IMR-90 (cell line): ENCODE data around the gene USP28. TPM values are rescaled to one million over a fixed set of nuclear protein-coding genes. Genes with fewer than 3 reads are reported as not detected.

Experiments
- ATAC-seq: fragments of 200-7000 bp; cut with Tn5 transposase; 2 replicates; pipeline ENCODE4 v1.9.1; 2020; ENCODE audit warnings: low read depth, mild to moderate bottlenecking, moderate library complexity
- BruUV-seq: library from RNA; stranded (reverse); fragments of 400-500 nt; replicated peaks from 2 replicates; lab custom pipeline; 2021; lab: Mats Ljungman, UMichigan
- CTCF ChIA-PET: fragments of 300-600 bp; formaldehyde crosslinking; extraction: SDS; loops from one replicate; lab custom pipeline; 2021; ENCODE audit warnings: antibody characterized with exemption; lab: Yijun Ruan, JAX
- POLR2A ChIA-PET: fragments of 300-600 bp; sonication (Branson Sonifier 250); formaldehyde crosslinking; loops from one replicate; lab custom pipeline; 2022; ENCODE audit warnings: antibody characterized with exemption; ENCODE audit not compliant: unreplicated experiment; lab: Charles Lee
- DNase-seq: peaks from one replicate; pipeline ENCODE4 v3.0.0; 2013
- H2AFZ ChIP-seq: replicated peaks from 2 replicates; pipeline ENCODE3; 2013; ENCODE audit warnings: low read length, mild to moderate bottlenecking; ENCODE audit not compliant: poor library complexity
- H2AK5ac ChIP-seq: 2 replicates; pipeline ENCODE4 v1.6.1; 2013; ENCODE audit warnings: low read depth, low read length, inconsistent platforms
- H2AK9ac ChIP-seq: replicated peaks from 2 replicates; pipeline ENCODE3; 2013; ENCODE audit warnings: mild to moderate bottlenecking, low read depth, low read length, moderate library complexity; ENCODE audit not compliant: poor library complexity
- H2BK120ac ChIP-seq: 2 replicates; pipeline ENCODE4 v1.6.1; 2013; ENCODE audit warnings: low read depth, low read length, inconsistent platforms
- H2BK15ac ChIP-seq: 3 replicates; pipeline ENCODE4 v1.6.1; 2013; ENCODE audit warnings: low read depth, low read length, inconsistent platforms
- H2BK20ac ChIP-seq: 2 replicates; pipeline ENCODE4 v1.6.1; 2013; ENCODE audit warnings: low read depth, mild to moderate bottlenecking, inconsistent platforms, low read length, moderate library complexity
- H2BK5ac ChIP-seq: 2 replicates; pipeline ENCODE4 v1.6.1; 2013; ENCODE audit warnings: mild to moderate bottlenecking, low read depth, low read length, inconsistent platforms; ENCODE audit not compliant: poor library complexity, severe bottlenecking
- H3K14ac ChIP-seq: replicated peaks from 2 replicates; pipeline ENCODE4 v1.6.1; 2013; ENCODE audit warnings: low read depth, low read length, inconsistent platforms
- H3K18ac ChIP-seq: 2 replicates; pipeline ENCODE4 v1.6.1; 2013; ENCODE audit warnings: low read depth, low read length, control low read depth
- H3K23ac ChIP-seq: 2 replicates; pipeline ENCODE4 v1.6.1; 2013; ENCODE audit warnings: low read depth, low read length, inconsistent platforms
- H3K27ac ChIP-seq: 2 replicates; pipeline ENCODE4 v1.5.1; 2013; ENCODE audit warnings: mild to moderate bottlenecking, control low read depth, low read length; ENCODE audit not compliant: insufficient read depth
- H3K27me3 ChIP-seq: 2 replicates; pipeline ENCODE4 v1.6.1; 2013; ENCODE audit warnings: low read length; ENCODE audit not compliant: control insufficient read depth, insufficient read depth
- H3K36me3 ChIP-seq: 2 replicates; pipeline ENCODE4 v1.6.1; 2013; ENCODE audit warnings: low read length, mixed read lengths; ENCODE audit not compliant: control insufficient read depth, insufficient read depth
- H3K4ac ChIP-seq: 2 replicates; pipeline ENCODE4 v1.6.1; 2013; ENCODE audit warnings: low read depth, low read length, inconsistent platforms
- H3K4me1 ChIP-seq: 2 replicates; pipeline ENCODE4 v1.6.1; 2013; ENCODE audit warnings: low read length, mixed read lengths; ENCODE audit not compliant: control insufficient read depth, insufficient read depth
- H3K4me2 ChIP-seq: 2 replicates; pipeline ENCODE4 v1.6.1; 2013; ENCODE audit warnings: low read depth, mild to moderate bottlenecking, control low read depth, low read length, moderate library complexity
- H3K4me3 ChIP-seq: 2 replicates; pipeline ENCODE4 v1.5.1; 2013; ENCODE audit warnings: low read depth, mild to moderate bottlenecking, control low read depth, low read length, moderate library complexity; ENCODE audit not compliant: insufficient read depth
- H3K56ac ChIP-seq: 2 replicates; pipeline ENCODE4 v1.6.1; 2013; ENCODE audit warnings: low read length, inconsistent platforms; ENCODE audit not compliant: insufficient read depth; ENCODE audit errors: extremely low read depth
- H3K79me1 ChIP-seq, 2 experiments: 2 replicates each; pipeline ENCODE4 v1.6.1; 2013; ENCODE audit warnings: low read length in 2 of 2, inconsistent platforms in 1 of 2, low read depth in 1 of 2
- H3K9ac ChIP-seq: 2 replicates; pipeline ENCODE4 v1.6.1; 2013; ENCODE audit warnings: low read depth, low read length, control low read depth
- H3K9me1 ChIP-seq: 2 replicates; pipeline ENCODE4 v1.6.1; 2013; ENCODE audit warnings: low read length, inconsistent platforms; ENCODE audit not compliant: insufficient read depth
- H3K9me3 ChIP-seq: 2 replicates; pipeline ENCODE4 v1.6.1; 2013; ENCODE audit warnings: low read length; ENCODE audit not compliant: control insufficient read depth, insufficient read depth
- H4K20me1 ChIP-seq: 2 replicates; pipeline ENCODE4 v1.6.1; 2013; ENCODE audit warnings: low read length, inconsistent platforms; ENCODE audit not compliant: insufficient read depth
- H4K5ac ChIP-seq: 2 replicates; pipeline ENCODE4 v1.6.1; 2013; ENCODE audit warnings: mild to moderate bottlenecking, low read depth, low read length, control low read depth
- H4K8ac ChIP-seq, 2 experiments: 2 replicates each; pipeline ENCODE4 v1.6.1; 2013; ENCODE audit warnings: low read depth in 2 of 2, low read length in 2 of 2, control low read depth in 1 of 2, inconsistent platforms in 1 of 2
- H4K91ac ChIP-seq: 2 replicates; pipeline ENCODE4 v1.6.1; 2013; ENCODE audit warnings: low read depth, low read length, inconsistent platforms; ENCODE audit not compliant: insufficient read depth
- BHLHE40 ChIP-seq: fragments of 150-350 bp; IDR thresholded peaks from 2 replicates; pipeline ENCODE4 v1.6.1; 2016; ENCODE audit warnings: mild to moderate bottlenecking, low read depth, low read length
- CEBPB ChIP-seq: IDR thresholded peaks from 2 replicates; pipeline ENCODE4 v1.6.1; 2012; ENCODE audit warnings: low read depth, low read length, improper control_type of control experiment
- CHD1 ChIP-seq: IDR thresholded peaks from 2 replicates; pipeline ENCODE4 v1.6.1; 2012; ENCODE audit warnings: low read depth, low read length, improper control_type of control experiment
- CTCF ChIP-seq: conservative IDR thresholded peaks from 2 replicates; pipeline ENCODE4 v1.5.1; 2012; ENCODE audit warnings: mild to moderate bottlenecking, low read depth, low read length, improper control_type of control experiment
- ELK1 ChIP-seq: fragments of 150-350 bp; IDR thresholded peaks from 2 replicates; pipeline ENCODE4 v1.6.1; 2016; ENCODE audit warnings: low read depth, mild to moderate bottlenecking, low read length, moderate library complexity, borderline replicate concordance
- FOS ChIP-seq: fragments of 150-350 bp; IDR thresholded peaks from 2 replicates; pipeline ENCODE4 v1.6.1; 2016; ENCODE audit warnings: low read depth, low read length
- MAFK ChIP-seq: IDR thresholded peaks from 2 replicates; pipeline ENCODE4 v1.6.1; 2012; ENCODE audit warnings: low read depth, low read length, improper control_type of control experiment
- MAZ ChIP-seq: IDR thresholded peaks from 2 replicates; pipeline ENCODE4 v1.6.1; 2012; ENCODE audit warnings: low read depth, mild to moderate bottlenecking, low read length, improper control_type of control experiment, moderate library complexity, borderline replicate concordance
- MXI1 ChIP-seq: IDR thresholded peaks from 2 replicates; pipeline ENCODE4 v1.6.1; 2012; ENCODE audit warnings: low read depth, mild to moderate bottlenecking, low read length, moderate library complexity, borderline replicate concordance
- NFE2L2 ChIP-seq: fragments of 150-350 bp; IDR thresholded peaks from 2 replicates; pipeline ENCODE4 v1.6.1; 2016; ENCODE audit warnings: low read depth, mild to moderate bottlenecking, low read length
- POLR2A ChIP-seq: IDR thresholded peaks from 2 replicates; pipeline ENCODE4 v1.6.1; 2012; ENCODE audit warnings: mild to moderate bottlenecking, low read depth, low read length
- RAD21 ChIP-seq: IDR thresholded peaks from 2 replicates; pipeline ENCODE4 v1.6.1; 2012; ENCODE audit warnings: low read length, improper control_type of control experiment
- RCOR1 ChIP-seq: IDR thresholded peaks from 2 replicates; pipeline ENCODE4 v1.6.1; 2012; ENCODE audit warnings: mild to moderate bottlenecking, low read length, improper control_type of control experiment; ENCODE audit not compliant: insufficient replicate concordance
- RFX5 ChIP-seq: IDR thresholded peaks from 2 replicates; pipeline ENCODE4 v1.8.0; 2012; ENCODE audit warnings: low read depth, mild to moderate bottlenecking, low read length, moderate library complexity
- SMC3 ChIP-seq: fragments of 150-350 bp; IDR thresholded peaks from 2 replicates; pipeline ENCODE4 v1.6.1; 2016; ENCODE audit warnings: low read depth, mild to moderate bottlenecking, antibody characterized with exemption, low read length, moderate library complexity
- USF2 ChIP-seq: fragments of 150-350 bp; IDR thresholded peaks from 2 replicates; pipeline ENCODE4 v1.6.1; 2017; ENCODE audit warnings: mild to moderate bottlenecking, antibody characterized with exemption, low read length, low read depth
- WGBS, 2 experiments: methylation state at CpG; one replicate each; pipeline versions ENCODE4 v1.1.5 to v1.1.7; 2013; ENCODE audit warnings: missing lambda C conversion rate in 2 of 2; ENCODE audit not compliant: insufficient read length in 1 of 2; ENCODE audit errors: extremely low coverage in 2 of 2; 5-methylcytosine and 5-hydroxymethylcytosine counted together
- dilution Hi-C: fragments of 300-500 bp; cut with HindIII; formaldehyde crosslinking; loops from one replicate; pipeline ENCODE4 v1.14.3; 2018; ENCODE audit warnings: low sequenced_read_pairs; ENCODE audit not compliant: unreplicated experiment
- in situ Hi-C: fragments of 300-500 bp; cut with MboI; formaldehyde crosslinking; loops from 3 replicates; pipeline ENCODE4 v1.14.3; 2019; ENCODE audit warnings: low sequenced_read_pairs, inconsistent platforms, mixed read lengths
- intact Hi-C: fragments of 100-400 bp; cut with micrococcal nuclease; formaldehyde crosslinking; loops from 2 replicates; pipeline ENCODE4 v1.10.0; 2022
- polyA plus RNA-seq, 3 experiments: library from polyadenylated mRNA; depleted of rRNA; stranded (reverse); fragments of >200 nt; gene quantifications; 2 replicates each; pipeline ENCODE4 v1.2.3, GENCODE V29; 2012; ENCODE audit warnings: low replicate concordance in 1 of 3
- total RNA-seq: library from RNA; depleted of rRNA; stranded (reverse); fragments of >200 nt; gene quantifications from 2 replicates; pipeline ENCODE4 v1.2.3, GENCODE V29; 2012

USP28 gene
- total and polyA plus RNA-seq, 2 of the 4 experiments (the other 2 are of a cell fraction) = 17.0 to 36.0 TPM

- H3K18ac ChIP-seq = no peak overlapping the region
- H3K9me1 ChIP-seq = no peaks in the 10 kb centered on the region; the same call in 1 of the 2 replicates
- H3K27me3 ChIP-seq = no peaks in the 10 kb centered on the region
- H2AK5ac ChIP-seq = no peak overlapping the region
- BruUV-seq = no TSS peak
- no peak overlapping the region for H3K56ac ChIP-seq
- dilution Hi-C loops = no loop called here
- TF ChIP-seq RCOR1 (no peak), USF2 (no peak), NFE2L2 (no peak), RFX5 (no peak), ELK1 (no peak), BHLHE40 (no peak), CEBPB (no peak), MAZ (no peak), CHD1 (no peak), POLR2A (no peak), MXI1 (no peak), CTCF (no peak), MAFK (no peak), RAD21 (no peak), SMC3 (no peak), FOS (no peak)
- CTCF ChIA-PET = no interaction called here
- no peak overlapping the region for H3K4me3 ChIP-seq
- no peak overlapping the region for H3K14ac ChIP-seq
- H3K36me3 ChIP-seq = peaks cover 18% of the 10 kb centered on the region
- H3K4me2 ChIP-seq = no peak overlapping the region
- no peaks in the 10 kb centered on the region for H3K9me3 ChIP-seq
- ATAC-seq (no peak), DNase-seq (no peak)
- no peak overlapping the region for H2AK9ac ChIP-seq
- no peak overlapping the region for H2BK15ac ChIP-seq
- no peak overlapping the region for H4K5ac ChIP-seq
- H2BK120ac ChIP-seq = no peak overlapping the region
- H3K79me1 ChIP-seq = no peaks in the 10 kb centered on the region
- intact Hi-C loops = no loop called here
- H3K4ac ChIP-seq = no peak overlapping the region
- no CpG with 5 or more reads among the region's 3 CpGs for WGBS, 2 experiments
- in situ Hi-C loops = no loop called here
- no peaks in the 10 kb centered on the region for H4K20me1 ChIP-seq
- H3K4me1 ChIP-seq = no peaks in the 10 kb centered on the region
- H2AFZ ChIP-seq = no peak overlapping the region
- POLR2A ChIA-PET = no interaction called here
- H2BK5ac ChIP-seq = no peak overlapping the region
- H4K91ac ChIP-seq = no peak overlapping the region
- no peak overlapping the region for H3K9ac ChIP-seq
- no peak overlapping the region for H3K23ac ChIP-seq
- H2BK20ac ChIP-seq = no peak overlapping the region
- H3K27ac ChIP-seq = no peak overlapping the region
- H4K8ac ChIP-seq = no peak overlapping the region
These were observed 56.9 kb downstream of the USP28 start for GRCh38 chr11:113818426-113818825.
